GM19372 (cell line): ENCODE data around the gene USP32.
"Not testable (repeated sequence)": the region's sequence is repeated elsewhere in the genome, so short reads cannot be mapped to it uniquely, and the experiment has no call there.

Experiments
- ATAC-seq: cut with Tn5 transposase; IDR thresholded peaks from one replicate; pipeline ENCODE4 v1.9.1; 2021; ENCODE audit warnings: mild to moderate bottlenecking, low read depth, moderate library complexity; ENCODE audit not compliant: unreplicated experiment

Gene USP32

DNA sequence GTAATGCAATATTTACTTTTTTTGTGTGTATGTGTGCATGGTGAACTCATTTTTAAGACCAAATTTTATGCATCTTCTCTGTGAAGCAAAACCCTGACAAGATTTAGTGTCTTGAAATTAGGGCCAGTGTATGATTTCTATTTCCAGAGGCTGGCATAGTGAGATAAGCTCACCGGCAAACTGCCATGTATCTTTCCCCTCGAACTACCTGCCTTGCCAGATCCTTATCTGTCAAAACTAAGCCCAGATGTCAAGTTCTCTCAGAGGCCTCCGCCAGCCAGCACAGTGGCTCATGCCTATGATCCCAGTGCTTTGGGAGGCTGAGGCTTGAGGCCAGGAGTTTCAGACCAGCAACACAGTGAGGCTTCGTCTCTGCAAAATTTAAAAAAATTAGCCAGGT, 10.0 kb downstream of the USP32 start:
- no peak for ATAC-seq

DNA sequence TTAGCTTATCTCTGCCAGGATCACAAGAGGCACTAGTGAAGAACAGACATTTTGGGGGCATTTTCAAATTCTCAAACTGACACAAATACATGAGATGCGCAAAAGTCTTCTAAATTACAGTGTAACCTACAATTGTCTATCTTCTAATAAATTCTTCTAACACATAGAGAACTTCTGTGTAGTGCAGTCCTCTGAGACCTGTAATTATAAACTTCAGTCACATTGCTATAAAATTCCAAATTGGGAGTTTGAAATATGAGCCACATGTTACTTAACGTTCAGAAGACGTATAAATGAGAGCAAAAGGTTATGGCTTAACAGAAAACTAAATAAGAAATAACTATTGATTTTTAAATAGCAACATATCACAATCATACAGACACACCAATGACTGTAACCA, 12.5 kb downstream of the USP32 start:
- ATAC-seq: not testable (repeated sequence)

DNA sequence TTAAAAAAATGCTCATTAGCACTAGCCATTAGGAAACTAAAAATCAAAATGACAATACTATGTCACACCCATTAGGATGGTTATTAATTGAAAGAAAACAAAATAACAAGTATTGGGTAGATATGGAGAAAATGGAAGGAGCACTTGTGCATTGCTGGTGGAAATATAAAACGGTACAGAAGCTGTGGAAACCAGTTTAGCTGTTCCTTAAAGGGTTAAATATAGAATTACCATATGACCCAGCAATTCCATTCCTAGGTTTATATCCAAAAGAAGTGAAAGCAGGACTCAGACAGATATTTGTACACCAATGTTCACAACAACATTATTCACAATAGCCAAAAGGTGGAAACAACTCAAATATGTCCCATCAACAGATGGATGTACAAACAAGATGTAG, 13.7 kb downstream of the USP32 start:
- ATAC-seq: not testable (repeated sequence)

DNA sequence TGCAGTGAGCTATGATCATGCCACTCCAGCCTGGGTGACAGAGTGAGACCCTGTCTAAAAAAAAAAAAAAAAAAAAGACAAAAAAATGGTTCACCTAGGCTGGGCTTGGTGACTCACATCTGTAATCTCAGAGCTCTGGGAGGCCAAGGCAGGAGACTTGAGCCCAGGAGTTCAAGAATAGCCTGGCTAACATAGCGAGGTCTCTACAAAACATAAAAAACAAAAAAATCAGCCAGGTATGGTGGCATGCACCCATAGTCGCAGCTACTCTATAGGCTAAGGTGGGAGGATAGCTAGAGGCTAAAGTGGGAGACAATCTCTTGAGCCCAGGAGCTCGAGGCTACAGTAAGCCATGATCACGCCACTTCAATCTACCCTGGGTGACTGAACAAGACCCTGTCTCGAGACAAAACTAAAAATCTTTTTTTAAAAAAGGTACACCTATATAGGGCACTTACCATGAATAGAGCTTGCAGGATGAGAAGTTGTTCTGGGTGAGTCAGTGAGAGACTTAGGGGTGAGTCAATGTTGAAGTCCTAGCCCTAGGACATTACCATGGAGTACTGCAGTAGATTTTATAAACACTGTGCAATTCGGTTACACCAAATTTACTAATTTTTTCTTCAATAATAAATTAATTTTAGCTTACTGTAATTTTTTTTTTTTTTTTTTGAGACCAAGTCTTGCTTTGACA, 19.0 kb downstream of the USP32 start:
- ATAC-seq: no peak

DNA sequence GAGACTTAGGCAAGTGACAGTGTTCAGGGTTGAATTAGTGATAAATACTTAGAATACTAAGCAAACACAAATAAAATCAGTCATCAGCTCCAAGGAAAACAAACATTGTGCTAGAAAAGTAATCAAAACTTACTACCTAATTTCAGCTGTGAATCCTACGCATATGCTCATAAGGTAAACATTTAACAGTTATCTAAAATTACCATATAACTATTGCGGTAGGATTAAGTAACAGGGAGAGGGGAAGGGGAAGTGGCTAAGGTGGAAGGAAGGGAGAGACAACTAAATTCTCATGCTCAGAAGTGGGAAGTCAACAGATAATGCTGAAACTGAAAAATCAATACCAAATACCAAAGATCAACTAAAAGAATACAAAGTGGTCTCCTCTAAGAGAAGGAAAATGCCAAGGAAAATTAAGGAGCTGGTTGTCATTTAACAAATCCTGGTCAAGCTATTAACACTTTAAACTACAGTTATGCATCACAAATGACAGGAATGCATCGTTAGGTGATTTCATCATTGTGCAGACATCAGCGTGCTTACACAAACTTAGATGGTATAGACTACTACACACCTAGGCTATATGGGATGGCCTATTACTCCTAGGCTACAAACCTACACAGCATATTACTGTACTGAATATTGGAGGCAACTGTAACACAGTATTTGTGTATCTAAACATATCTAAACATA, 20.0 kb downstream of the USP32 start:
- ATAC-seq: no peak

DNA sequence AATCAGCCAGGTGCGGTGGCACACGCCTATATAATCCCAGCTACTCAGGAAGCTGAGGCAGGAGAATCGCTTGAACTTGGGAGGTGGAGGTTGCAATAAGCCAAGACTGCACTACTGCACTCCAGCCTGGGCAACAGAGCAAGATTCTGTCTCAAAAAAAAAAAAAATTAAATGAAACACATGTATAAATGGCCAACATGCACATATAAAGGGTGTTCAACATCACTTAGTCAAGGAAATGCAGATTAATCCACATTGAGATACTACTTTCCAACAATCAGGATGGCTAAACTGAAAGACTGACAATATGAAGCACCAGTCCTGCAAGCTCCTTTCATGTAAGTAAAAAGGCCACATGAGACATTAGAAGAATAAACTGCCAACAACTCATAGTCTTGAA, 20.5 kb downstream of the USP32 start:
- ATAC-seq: no peak

DNA sequence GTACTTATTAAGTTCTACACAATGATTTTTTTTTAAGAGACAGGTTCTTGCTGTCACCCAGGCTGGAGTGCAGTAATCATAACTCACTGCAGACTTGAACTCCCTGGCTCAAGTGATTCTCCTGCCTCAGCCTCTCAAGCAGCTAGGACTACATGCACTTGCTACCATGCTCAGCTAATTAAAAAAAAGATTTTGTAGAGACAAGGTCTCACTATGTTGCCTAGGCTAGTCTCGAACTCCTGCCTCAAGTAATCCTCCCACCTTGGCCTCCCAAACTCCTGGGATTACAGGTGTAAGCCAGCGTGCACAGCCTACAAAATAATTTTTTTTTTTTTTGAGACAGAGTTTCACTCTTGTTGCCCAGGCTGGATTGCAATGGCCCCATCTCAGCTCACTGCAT, 22.2 kb downstream of the USP32 start:
- no peak for ATAC-seq

DNA sequence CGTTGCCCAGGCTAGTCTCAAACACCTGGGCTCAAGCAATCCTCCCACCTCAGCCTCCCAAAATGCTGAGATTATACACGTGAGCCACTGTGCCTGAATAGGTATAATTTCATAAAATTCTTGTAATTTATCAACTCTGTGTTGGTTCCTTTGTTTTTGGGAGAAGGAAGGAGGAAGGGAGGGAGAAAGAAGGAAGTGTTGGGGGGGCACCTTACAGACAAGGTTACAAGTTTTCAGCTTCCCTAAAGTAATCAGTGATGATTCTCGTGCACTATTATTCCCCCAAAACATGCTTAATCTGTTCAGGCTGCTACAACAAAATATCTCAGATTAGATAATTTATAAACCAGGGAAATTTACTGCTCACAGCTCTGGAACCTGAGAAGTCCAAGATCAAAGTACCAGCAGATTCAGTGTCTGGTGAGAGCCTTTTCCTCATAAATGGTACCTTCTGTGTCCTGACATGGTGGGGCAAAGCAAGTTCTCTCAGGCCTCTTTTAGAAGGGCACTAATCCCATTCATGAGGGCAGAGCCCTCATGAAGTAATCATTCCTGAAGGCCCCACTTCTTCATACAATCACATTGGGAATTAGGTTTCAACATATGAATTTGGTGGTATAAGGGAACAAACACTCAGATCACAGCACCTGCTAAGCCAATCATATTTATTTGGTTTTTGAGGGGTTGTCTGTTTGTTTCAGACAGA, 28.1 kb downstream of the USP32 start:
- ATAC-seq: no peak

DNA sequence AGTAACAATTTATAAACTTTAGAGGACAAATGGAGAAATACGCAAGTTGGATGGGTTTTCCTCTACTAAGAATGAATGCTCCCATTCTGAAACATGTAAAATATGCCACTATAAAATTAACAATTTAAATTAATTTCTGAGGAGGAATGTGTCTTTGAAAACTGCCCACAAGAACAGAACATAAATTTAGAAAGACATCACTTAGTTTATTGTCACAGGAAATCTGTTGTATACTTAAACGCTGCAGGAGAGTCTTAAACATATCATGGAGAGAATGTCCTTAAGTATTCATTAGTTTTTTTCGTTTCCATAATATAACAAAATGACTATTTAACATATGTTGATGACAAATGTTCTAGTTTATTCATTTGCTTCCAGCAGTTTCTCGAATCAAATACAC, 29.6 kb downstream of the USP32 start:
- no peak for ATAC-seq

DNA sequence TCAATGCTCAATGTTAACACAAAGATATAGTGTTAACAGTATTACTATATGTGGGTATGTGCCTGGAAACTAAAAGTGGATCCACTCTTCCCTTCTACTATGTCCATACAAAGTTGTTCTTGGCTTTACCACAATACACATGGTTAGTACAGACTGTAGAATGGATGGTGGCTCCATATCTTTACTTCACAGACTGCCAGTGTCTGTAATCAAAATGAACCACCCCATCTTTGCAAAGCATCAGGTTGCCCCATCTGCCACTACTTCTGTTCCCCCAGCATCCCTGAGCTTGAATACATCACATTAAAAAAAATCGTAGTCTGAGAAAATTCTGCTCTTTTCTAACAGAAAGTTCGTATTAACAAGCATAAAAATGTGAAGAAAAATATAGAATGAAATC, 30.0 kb downstream of the USP32 start:
- ATAC-seq: no peak

DNA sequence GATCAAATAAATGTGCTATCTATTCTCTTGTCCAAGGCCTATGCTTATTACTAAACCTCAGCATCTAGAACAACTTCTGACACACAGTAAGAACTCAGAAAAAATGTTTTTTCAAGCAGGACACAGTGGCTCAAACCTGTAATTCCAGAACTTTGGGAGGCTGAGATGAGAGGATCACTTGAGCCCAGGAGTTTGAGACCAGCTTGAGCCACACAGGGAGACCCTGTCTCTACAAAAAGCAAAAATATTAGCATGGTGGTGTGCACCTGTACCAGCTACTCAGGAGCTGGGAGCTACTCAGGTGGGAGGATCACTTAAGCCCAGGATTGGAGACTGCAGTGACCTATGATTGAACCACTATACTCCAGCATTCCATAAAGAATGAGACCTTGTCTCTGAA, 32.5 kb downstream of the USP32 start:
- no peak for ATAC-seq

DNA sequence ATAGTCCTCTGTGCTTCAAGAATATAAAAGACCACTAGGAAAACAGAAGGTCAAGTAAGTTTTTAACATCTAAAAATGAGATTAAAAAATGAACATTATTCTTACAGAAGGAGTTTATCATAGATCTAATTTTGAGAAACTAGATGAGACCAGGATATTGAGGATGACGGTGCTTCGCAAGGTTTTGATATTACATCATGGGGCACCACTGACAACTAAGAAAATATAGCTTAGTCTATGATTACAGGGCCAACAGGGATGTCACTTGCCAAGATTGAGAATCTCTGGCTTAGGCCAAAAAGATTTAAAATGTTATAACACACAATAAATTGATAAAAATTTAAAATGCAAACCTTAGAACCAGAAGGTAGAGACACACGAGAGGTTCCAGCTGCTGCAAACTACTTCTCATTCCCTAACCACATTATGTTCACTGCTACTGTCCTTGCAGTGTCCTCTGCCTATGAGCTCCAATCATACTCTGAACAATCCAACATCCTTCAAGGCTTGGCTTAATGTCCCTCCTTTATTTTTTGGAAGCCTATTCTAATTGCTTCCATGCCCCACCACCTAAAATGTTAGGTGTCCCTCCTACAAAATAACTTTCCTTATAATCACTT, 33.2 kb downstream of the USP32 start:
- ATAC-seq: no peak

DNA sequence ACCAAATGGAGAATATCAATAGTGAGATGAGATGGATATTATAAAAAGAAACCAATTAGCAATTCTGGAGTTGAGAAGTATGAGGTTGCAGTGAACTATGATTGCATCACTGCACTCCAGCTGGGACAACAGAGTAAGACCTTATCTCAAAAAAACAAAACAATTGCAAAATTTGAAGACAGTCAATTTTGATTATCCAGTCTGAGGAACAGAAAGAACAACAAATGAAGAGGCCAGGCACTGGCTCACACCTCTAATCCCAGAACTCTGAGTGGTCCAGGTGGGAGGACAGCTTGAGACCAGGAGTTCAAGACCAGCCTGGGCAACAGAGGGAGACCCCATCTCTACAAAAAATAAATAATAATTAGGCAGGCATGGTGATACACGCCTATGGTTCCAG, 35.0 kb downstream of the USP32 start:
- ATAC-seq: no peak

DNA sequence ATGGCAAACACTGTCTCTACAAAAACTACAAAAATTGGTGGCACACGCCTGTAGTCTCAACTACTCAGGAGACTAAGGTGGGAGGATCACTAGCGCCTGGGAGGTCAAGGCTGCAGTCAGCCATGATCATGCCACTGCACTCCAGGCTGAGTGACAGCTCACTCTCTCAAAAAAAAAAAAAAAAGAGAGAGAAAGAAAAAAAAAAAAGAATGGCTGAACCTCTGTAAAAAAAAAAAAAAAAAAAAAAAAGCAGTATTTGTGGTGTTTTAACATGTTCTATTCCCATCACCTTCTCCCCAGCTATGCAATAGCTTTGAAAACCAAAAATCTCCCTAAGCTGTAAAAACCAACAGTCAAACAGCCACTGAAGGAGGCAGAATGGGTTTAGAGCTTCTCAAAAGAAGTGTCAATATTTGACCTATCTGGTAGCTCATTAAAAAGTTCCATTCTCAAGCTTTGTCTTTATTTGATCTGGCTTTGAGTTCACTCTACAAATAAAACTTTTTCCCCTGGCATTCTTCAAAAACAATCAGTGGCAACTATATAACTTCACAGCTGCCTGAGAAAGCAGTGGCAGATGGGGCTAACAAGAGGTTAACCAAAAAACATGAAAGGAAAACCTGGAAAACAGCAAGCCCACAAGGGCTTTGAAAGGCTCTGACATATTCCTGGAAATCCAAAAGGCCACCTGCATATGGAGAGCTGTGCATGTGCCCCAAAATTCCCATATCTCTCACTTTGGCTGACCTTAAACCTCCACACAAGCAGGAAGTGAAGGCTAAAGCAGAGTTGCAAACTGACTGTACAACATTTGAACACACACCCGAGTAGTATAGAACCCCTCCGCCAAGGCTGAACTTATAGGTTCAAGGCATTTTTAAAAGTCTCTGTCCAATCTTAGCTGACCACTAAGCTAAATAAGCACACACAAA, 36.0 kb downstream of the USP32 start:
- ATAC-seq: no peak

DNA sequence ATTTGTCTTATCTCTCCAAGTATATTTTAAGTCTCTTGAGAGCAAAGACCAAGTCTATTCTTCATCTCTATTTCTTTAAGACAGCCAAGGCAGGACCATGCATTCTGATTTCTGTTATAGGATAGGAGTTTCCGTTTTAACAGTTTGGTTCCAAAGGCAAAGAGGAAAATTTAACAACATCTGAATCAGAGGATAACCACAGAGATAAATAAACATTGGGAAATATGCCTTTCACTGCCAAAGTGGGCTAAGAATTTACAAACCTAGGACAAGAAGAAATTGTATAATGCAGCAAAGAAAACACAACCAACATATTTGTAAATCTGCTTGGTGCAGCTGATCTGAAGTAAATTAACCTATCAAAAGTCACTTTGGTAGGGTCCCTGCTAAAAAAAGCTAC, 37.7 kb downstream of the USP32 start:
- ATAC-seq: no peak

DNA sequence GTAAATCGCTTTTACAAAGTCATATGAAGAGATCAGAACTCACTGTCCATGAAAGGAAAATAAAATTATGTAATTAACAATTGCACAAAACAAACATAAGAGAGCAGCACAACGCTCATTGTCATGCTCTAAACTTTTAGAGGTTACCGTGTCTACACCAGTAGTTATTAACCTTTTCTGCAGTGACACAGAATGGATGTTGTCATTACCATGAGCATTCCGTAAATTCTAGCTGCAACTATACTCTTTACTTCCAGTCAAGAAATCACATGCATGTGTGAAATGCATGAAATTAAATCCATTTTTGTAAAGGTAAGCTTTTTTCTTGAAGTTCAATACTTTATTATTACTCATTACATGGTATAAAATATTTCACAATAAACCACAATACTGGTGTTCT, 38.2 kb downstream of the USP32 start:
- ATAC-seq: no peak

DNA sequence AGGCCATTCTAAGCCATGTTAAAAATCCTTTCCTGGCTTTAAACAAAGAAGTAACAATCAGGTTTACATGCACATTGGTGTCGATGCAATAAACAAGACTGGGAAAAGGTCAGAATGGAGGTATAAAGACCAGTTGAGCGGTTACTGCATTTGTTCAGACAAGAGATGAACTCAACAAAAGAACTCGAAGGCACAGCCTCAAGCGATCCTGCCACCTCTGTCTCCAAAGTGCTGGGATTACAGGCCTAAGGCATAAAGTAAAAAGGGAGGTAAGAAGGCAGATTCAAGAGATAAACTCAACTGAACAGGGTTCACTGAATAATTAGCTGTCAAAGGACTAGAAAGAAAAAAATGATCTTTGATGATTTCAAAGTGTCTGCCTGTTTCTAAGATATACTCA, 39.4 kb downstream of the USP32 start:
- no peak for ATAC-seq

DNA sequence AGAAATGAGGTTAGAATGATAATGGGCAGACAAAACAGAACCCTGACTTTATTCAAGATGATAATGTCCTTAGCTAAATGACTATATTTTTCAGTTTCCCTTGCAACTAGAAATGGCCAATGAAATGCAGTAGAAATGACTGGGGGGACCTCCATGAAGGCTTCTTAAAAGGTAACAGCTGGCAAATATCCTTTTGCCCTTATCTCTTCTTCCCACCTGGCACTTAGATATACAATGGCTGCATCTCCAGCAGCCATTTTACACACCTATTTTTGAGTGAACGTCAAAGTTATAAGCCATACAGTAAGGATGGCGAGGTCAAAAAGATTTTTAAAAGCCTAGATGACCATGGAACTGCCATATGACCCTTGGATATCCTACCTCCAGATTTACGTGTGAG, 39.9 kb downstream of the USP32 start:
- ATAC-seq: no peak

DNA sequence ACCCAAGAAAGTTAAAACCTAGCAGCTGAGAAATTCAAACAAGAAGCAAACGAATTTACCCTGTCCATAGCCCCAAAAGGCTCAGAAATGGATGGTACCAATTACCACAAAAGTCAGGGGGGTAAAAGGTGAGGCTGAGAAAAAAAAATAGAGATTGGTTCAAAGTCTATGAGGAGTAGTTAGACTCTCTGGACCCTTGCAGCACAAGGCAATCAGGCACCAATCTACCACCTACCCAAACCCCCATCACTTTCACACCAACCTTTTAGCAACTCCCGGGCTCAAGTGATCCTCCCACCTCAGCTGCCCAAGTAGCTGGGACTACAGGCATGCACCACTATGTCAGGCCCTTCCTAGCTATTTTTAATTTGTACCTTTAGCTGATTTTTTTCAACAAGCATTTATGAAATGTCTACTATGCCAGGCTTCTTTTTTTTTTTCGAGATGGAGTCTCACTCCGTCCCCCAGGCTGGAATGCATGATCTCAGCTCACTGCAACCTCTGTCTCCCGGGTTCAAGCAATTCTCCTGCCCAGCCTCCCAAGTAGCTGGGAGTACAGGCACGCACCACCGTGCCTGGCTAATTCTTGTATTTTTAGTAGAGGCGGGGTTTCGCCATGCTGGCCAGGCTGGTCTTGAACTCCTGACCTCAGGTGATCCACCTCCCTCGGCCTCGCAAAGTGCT, 40.8 kb downstream of the USP32 start:
- ATAC-seq: no peak

DNA sequence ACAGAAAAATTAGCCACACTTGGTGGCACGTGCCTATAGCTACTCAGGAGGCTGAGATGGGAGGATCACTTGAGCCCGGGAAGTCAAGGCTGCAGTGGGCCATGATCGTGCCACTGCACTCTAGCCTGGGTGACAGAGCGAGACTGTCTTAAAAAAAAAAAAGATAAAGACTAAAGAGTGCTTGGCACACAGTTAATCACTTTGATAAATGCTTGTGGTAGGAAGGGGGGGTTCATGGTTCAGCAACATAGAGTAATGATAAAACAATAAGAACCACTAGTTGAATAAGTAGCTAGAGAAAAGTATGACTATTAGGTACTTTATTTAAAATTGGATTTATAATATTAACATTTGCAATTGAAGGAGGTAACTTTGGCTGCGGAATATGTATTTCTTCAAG, 43.3 kb downstream of the USP32 start:
- no peak for ATAC-seq
